Limb (tissue), 2 donors: Measurements from ENCODE around the gene MYL12B.
"Not testable (repeated sequence)": the region's sequence is repeated elsewhere in the genome, so short reads cannot be mapped to it uniquely, and the experiment has no call there.

Source experiments
- DNase-seq, 2 donors: peaks; one replicate each; pipeline ENCODE4 v3.0.0-alpha.2; 2016; ENCODE audit errors: extremely low spot score in 2 of 2

MYL12B gene

DNA sequence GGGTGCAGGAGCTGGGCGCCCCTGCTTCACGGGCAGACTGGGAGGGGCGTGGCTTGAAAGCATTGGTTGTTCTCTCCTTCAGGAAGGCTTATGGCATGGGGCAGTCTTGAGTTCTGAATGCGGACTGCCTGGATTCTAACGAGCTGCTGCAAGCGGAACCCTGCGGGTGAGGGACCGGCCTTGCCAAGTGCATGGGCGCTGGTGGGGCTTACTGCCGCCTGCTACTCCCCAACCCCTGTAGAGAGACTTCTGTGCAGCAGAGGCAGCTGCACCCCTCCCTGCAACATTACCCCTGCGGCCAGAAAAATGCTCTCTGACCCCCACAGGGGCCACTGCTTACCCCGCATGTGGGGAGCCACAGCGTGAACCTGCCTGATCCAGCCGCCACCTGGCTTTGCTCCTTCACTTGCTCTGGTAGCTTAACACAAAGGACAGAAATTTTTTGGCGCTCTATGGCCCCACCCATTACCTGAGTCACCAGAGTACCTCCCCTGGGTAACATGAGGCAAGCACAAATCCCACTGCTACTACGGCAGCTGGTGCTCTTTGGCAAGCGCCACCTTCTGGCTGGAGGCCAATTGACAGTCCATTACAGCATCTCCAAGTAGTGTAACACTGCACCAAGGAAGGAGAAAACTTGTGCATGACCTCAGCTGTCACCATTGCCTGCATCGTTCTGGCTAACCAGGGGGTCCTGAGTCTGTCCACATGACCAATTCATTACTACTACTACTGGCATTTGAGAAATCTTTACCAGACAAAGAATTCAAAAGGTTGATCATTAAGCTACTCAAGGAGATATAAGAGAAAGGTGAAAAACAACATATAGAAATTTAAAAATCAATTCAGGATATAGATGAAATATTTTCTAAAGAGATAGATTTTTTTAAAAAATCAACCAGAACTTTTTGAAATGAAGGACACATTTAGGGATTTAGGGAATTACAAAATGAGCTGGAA, 35.4 kb downstream of the MYL12B start:
- DNase-seq = peak; percentile 55 to 87

GRCh38 chr18:3304832-3305231, 42.9 kb downstream of the MYL12B start:
- no peak for DNase-seq

DNA sequence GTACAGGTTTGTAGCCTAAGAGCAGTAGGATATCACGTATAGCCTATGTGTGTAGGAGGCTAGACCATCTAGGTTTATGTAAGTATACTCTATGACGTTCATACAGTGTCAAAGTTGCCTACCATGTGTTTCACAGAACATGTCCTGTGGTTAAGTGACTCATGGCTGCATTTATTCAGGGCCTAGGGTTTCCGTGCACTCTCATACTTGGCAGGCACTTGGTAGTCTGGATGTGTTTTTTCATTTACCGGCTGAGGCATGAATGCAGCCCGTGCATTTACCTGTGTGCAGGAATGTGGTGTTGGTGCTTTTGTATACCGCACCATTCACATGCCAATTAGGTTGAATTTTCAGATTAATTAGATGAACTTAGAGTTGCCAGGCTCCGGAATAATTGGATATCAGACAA, 43.4 kb downstream of the MYL12B start:
- DNase-seq = no peak

GRCh38 chr18:3305933-3306332, 44.0 kb downstream of the MYL12B start:
- DNase-seq = peak in 1 of 2 donors; percentile 35

- DNase-seq = no peak
Measured at GRCh38 chr18:3306391-3306790, 44.5 kb downstream of the MYL12B start.

DNA sequence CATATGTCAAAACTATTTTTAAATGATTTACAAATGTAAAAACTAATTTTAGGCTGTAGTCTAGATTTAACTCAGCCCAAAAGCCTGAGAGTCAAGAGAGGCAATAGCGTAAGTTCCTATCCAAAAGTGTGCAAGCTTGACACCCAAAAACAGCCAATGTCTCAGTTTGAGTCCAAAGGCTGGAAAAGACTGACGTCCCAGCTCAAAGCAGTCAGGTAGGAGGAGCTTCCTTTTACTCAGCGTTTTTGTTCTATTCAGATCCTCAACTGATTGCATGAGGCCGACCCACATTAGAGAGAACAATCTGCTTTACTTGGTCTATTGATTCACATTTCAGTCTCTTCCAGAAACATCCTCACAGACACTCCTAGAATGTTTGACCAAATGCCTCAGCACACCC, 51.8 kb downstream of the MYL12B start:
- DNase-seq = no peak

GRCh38 chr18:3315344-3315743, 53.4 kb downstream of the MYL12B start:
- DNase-seq = not testable (repeated sequence)

DNA sequence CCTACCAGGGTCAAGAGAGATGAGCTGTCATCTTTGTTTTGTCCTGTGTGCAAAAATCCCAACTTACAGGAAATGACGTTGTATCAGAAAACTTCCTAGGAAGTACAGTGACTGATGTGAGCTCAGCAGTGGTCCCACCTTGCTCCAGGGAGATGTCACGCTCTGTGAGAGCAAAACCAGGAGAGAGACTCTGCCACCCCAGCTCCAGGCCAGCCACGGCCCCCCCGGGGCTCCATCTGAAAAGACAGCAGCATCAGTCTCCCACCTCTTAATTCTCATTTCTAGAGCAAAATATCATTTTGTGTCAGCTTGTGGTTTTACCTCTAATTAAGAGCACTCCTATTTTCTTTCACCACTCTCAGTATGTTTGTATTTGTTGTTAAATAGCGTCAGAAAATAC, 57.5 kb downstream of the MYL12B start:
- DNase-seq = no peak

- no peak for DNase-seq
Measured at GRCh38 chr18:3319894-3320454, 58.0 kb downstream of the MYL12B start.

DNA sequence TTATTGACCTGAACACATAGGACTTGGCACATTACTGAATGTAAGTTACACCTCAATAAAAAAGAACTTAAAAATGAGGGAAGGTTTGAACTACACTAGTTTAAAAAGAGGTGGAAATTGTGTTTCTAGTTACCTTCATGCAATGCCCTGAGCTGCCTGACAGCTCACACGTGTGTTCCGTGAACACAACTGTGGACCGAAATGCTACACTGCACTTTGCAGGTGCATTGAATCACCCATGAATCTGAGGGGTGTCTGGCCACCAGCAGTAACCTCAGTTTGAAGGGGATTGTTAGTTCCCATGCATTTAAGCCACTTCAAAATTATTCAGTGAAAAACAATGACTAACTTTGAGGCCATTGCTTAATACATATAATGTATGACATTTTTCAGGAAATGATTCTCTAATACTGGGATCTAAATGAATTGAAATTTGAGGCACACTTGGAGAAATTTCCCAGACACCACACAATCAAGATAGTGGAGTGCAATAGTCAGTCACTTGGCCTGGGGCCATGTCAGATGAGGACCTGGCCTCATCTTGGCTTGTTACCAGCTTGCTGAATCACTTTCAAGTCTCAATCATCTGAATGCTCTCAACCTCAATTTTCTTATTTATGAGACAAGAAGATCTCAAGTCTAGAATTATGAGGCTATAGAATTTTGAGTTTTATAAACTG, 59.3 kb downstream of the MYL12B start:
- no peak for DNase-seq

GRCh38 chr18:3323900-3324299, 62.0 kb downstream of the MYL12B start:
- DNase-seq = no peak
